Panc1 (cell line): ENCODE data around the gene STX18.

Source experiments
- POLR2AphosphoS5 ChIP-seq: IDR thresholded peaks from 2 replicates; pipeline ENCODE4 v1.6.1; 2012; ENCODE audit warnings: mild to moderate bottlenecking, low read depth, low read length, moderate library complexity
- TCF7L2 ChIP-seq: IDR thresholded peaks from 2 replicates; pipeline ENCODE4 v1.6.1; 2011; ENCODE audit warnings: mild to moderate bottlenecking, low read depth, low read length, inconsistent platforms
- TF ChIP-seq, protein P1 (sequence below): fragments of 450-650 bp; IDR thresholded peaks from 2 replicates; pipeline ENCODE4 v1.5.1; 2017; ENCODE audit warnings: mild to moderate bottlenecking

DNA sequence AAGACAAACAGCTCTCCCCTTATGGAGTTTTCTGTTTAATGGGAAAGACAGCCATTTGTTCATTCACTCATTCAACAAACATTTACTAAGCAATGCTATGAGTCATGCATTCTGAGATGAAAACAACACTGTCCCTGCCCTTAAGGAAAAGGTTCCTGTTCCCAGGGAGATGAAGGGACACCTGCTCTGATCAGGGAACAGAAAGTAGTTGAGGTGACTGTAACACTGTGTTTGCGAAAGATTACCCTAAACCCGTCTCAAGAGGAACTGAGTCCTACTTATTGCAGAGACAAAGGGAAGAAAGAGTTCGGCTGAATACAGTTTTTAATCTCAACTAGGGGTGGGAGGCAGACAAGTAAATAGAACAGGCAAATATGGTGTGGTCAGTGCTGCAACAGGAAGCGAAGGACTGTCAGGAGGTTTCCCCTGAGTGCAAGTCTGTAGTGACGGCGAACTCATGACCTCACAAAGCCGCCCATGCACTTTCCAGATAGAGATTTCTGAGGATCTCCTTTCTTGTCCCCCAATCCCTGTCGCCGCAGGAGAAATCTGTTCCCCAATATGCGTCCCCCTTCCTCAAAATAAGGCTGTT lies 712 bp downstream of the STX18 start:
- TF ChIP-seq, protein P1, sequence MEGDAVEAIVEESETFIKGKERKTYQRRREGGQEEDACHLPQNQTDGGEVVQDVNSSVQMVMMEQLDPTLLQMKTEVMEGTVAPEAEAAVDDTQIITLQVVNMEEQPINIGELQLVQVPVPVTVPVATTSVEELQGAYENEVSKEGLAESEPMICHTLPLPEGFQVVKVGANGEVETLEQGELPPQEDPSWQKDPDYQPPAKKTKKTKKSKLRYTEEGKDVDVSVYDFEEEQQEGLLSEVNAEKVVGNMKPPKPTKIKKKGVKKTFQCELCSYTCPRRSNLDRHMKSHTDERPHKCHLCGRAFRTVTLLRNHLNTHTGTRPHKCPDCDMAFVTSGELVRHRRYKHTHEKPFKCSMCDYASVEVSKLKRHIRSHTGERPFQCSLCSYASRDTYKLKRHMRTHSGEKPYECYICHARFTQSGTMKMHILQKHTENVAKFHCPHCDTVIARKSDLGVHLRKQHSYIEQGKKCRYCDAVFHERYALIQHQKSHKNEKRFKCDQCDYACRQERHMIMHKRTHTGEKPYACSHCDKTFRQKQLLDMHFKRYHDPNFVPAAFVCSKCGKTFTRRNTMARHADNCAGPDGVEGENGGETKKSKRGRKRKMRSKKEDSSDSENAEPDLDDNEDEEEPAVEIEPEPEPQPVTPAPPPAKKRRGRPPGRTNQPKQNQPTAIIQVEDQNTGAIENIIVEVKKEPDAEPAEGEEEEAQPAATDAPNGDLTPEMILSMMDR, result no peak
- TF ChIP-seq POLR2AphosphoS5 (no peak), TCF7L2 (no peak)
